ENCODE data around the gene FMNL2. TPM values are rescaled to one million over a fixed set of nuclear protein-coding genes. Genes with fewer than 3 reads are reported as not detected.

The FMNL2 gene
- total and polyA plus RNA-seq, 8 donors, result 7.8 to 100.0 (median 36.5) TPM

GRCh38 chr2:152450176-152450575 is 115.2 kb downstream of the FMNL2 start:
- intact Hi-C loops (cut with DNase I; ENCODE audit: low total_unique reads), result no loop called here
- TF ChIP-seq POLR2A (IDR thresholded peaks at IDR 0.05), result no peak
- TF ChIP-seq POLR2AphosphoS5 (IDR thresholded peaks at IDR 0.05), result no peak
- no peak for TF ChIP-seq CTCF (IDR thresholded peaks at IDR 0.05)
- no peak for TF ChIP-seq EP300 (IDR thresholded peaks at IDR 0.05)
- no peaks in the 10 kb centered on the region for H3K9me3 ChIP-seq
- H3K27me3 ChIP-seq, result no peaks in the 10 kb centered on the region
- no peak overlapping the region for H3K27ac ChIP-seq
- H3K36me3 ChIP-seq, result no peaks in the 10 kb centered on the region
- no peak overlapping the region for H3K4me3 ChIP-seq
- peaks cover 0 to 34% (median 12%) of the 10 kb centered on the region in 4 donors for H3K4me1 ChIP-seq
- DNase-seq, result no peak
- 87 to 94% (median 93%) methylated on average over 4 of the region's 4 CpGs for WGBS, 5 donors

GRCh38 chr2:152452256-152452973 is 117.4 kb downstream of the FMNL2 start:
- H3K9me3 ChIP-seq, result no peaks in the 10 kb centered on the region
- WGBS, 5 donors, result 86 to 89% (median 86%) methylated on average over 13 of the region's 13 CpGs
- no peaks in the 10 kb centered on the region for H3K36me3 ChIP-seq
- H3K4me1 ChIP-seq, result peaks cover 0 to 16% (median 3%) of the 10 kb centered on the region in 4 donors
- no peak overlapping the region for H3K27ac ChIP-seq
- intact Hi-C loops (cut with DNase I; ENCODE audit: low total_unique reads), result no loop called here
- H3K4me3 ChIP-seq, result no peak overlapping the region
- TF ChIP-seq POLR2AphosphoS5 (IDR thresholded peaks at IDR 0.05) (no peak), CTCF (IDR thresholded peaks at IDR 0.05) (no peak), POLR2A (IDR thresholded peaks at IDR 0.05) (no peak), EP300 (IDR thresholded peaks at IDR 0.05) (no peak)
- H3K27me3 ChIP-seq, result no peaks in the 10 kb centered on the region
- no peak for DNase-seq

- Histone ChIP-seq H3K27ac (no peak overlapping the region), H3K4me1 (peaks cover 0 to 16% (median 3%) of the 10 kb centered on the region in 4 donors), H3K9me3 (no peaks in the 10 kb centered on the region), H3K27me3 (no peaks in the 10 kb centered on the region), H3K4me3 (no peak overlapping the region), H3K36me3 (no peaks in the 10 kb centered on the region)
- DNase-seq, result no peak
- WGBS, 5 donors, result 28 to 64% (median 45%) methylated on average over 9 of the region's 9 CpGs
- intact Hi-C loops (cut with DNase I; ENCODE audit: low total_unique reads), result no loop called here
- TF ChIP-seq POLR2A (IDR thresholded peaks at IDR 0.05) (no peak), CTCF (IDR thresholded peaks at IDR 0.05) (no peak), EP300 (IDR thresholded peaks at IDR 0.05) (no peak), POLR2AphosphoS5 (IDR thresholded peaks at IDR 0.05) (no peak)
Measured at GRCh38 chr2:152453129-152453911, 118.3 kb downstream of the FMNL2 start.

- Histone ChIP-seq H3K27ac (no peak overlapping the region), H3K9me3 (no peaks in the 10 kb centered on the region), H3K36me3 (no peaks in the 10 kb centered on the region), H3K4me1 (peaks cover 0 to 16% (median 3%) of the 10 kb centered on the region in 4 donors), H3K27me3 (no peaks in the 10 kb centered on the region), H3K4me3 (no peak overlapping the region)
- TF ChIP-seq EP300 (IDR thresholded peaks at IDR 0.05), result no peak
- no peak for TF ChIP-seq POLR2AphosphoS5 (IDR thresholded peaks at IDR 0.05)
- TF ChIP-seq POLR2A (IDR thresholded peaks at IDR 0.05), result no peak
- no peak for TF ChIP-seq CTCF (IDR thresholded peaks at IDR 0.05)
- 85 to 96% (median 89%) methylated on average over 1 of the region's 1 CpG for WGBS, 5 donors
- intact Hi-C loops (cut with DNase I; ENCODE audit: low total_unique reads), result no loop called here
- no peak for DNase-seq
Measured at GRCh38 chr2:152454371-152454770, 119.4 kb downstream of the FMNL2 start.

All from stomach (tissue), 9 donors.